BLaER1 treated with 17β-estradiol and CSF1 and Interleukin-3, amounts not matched to agents 10 nM and 100 nM (cell line): ENCODE measurements around the gene ANKRD35.
"Not testable (repeated sequence)": the region's sequence is repeated elsewhere in the genome, so short reads cannot be mapped to it uniquely, and the experiment has no call there.

ENCODE experiments used
- H3K27ac ChIP-seq, 11 experiments: shearing (Covaris generic); formaldehyde crosslinking; 2 replicates each; pipeline ENCODE4 v1.8.1; 2022
- H3K27me3 ChIP-seq, 11 experiments: shearing (Covaris generic); formaldehyde crosslinking; 2 replicates each; pipeline ENCODE4 v1.8.1; 2022
- H3K36me3 ChIP-seq, 11 experiments: shearing (Covaris generic); formaldehyde crosslinking; 2 replicates each; pipeline ENCODE4 v1.8.1; 2022
- H3K4me1 ChIP-seq, 10 experiments: shearing (Covaris generic); formaldehyde crosslinking; 2 replicates each; pipeline ENCODE4 v1.8.1; 2022
- H3K4me2 ChIP-seq, 11 experiments: shearing (Covaris generic); formaldehyde crosslinking; 2 replicates each; pipeline ENCODE4 v1.8.1; 2022
- H3K4me3 ChIP-seq, 10 experiments: shearing (Covaris generic); formaldehyde crosslinking; 2 replicates each; pipeline ENCODE4 v1.8.1; 2022
- H3K9ac ChIP-seq, 11 experiments: shearing (Covaris generic); formaldehyde crosslinking; 2 replicates each; pipeline ENCODE4 v1.8.1; 2022
- H3K9me3 ChIP-seq, 11 experiments: shearing (Covaris generic); formaldehyde crosslinking; replicated peaks in 1 of 11; 2 replicates each; pipeline ENCODE4 v1.8.1; 2022
- H4K20me1 ChIP-seq, 11 experiments: shearing (Covaris generic); formaldehyde crosslinking; 2 replicates each; pipeline ENCODE4 v1.8.1; 2022
- Cebpa-rat ChIP-seq, 11 experiments: shearing (Covaris generic); IDR thresholded peaks; 2 replicates each; pipeline ENCODE4 v1.8.1; 2022

ANKRD35 gene

GRCh38 chr1:145855426-145855948 lies 30.2 kb downstream of the ANKRD35 start:
- Histone ChIP-seq H4K20me1 (peaks cover 0 to 6% (median 0%) of the 10 kb centered on the region in 11 experiments; a peak in 2 of 22 replicates), H3K27ac (no peak overlapping the region), H3K4me2 (no peak overlapping the region), H3K27me3 (no peaks in the 10 kb centered on the region), H3K9ac (no peak overlapping the region), H3K9me3 (no peaks in the 10 kb centered on the region), H3K4me1 (peaks cover 9 to 23% (median 21%) of the 10 kb centered on the region in 10 experiments), H3K4me3 (no peak overlapping the region), H3K36me3 (peaks cover 59 to 68% (median 63%) of the 10 kb centered on the region in 11 experiments)
- TF ChIP-seq Cebpa-rat (IDR thresholded peaks at IDR 0.05) = no peak

GRCh38 chr1:145849356-145850160 lies 36.1 kb downstream of the ANKRD35 start:
- peaks cover 0 to 16% (median 4%) of the 10 kb centered on the region in 11 experiments; a peak in 8 of 22 replicates for H4K20me1 ChIP-seq
- no peak overlapping the region for H3K27ac ChIP-seq
- peaks cover 62 to 75% (median 71%) of the 10 kb centered on the region in 11 experiments for H3K36me3 ChIP-seq

GRCh38 chr1:145847827-145848226 lies 37.8 kb downstream of the ANKRD35 start:
- TF ChIP-seq Cebpa-rat (IDR thresholded peaks at IDR 0.05) = no peak
- no peak overlapping the region for H3K27ac ChIP-seq
- no peak overlapping the region for H3K4me2 ChIP-seq
- peaks cover 56 to 70% (median 63%) of the 10 kb centered on the region in 11 experiments for H3K36me3 ChIP-seq
- H3K4me3 ChIP-seq = no peak overlapping the region
- peaks cover 0 to 21% (median 8%) of the 10 kb centered on the region in 11 experiments; a peak in 8 of 22 replicates for H4K20me1 ChIP-seq
- H3K9ac ChIP-seq = no peak overlapping the region
- no peaks in the 10 kb centered on the region for H3K9me3 ChIP-seq
- H3K27me3 ChIP-seq = no peaks in the 10 kb centered on the region
- H3K4me1 ChIP-seq = peaks cover 19 to 36% (median 25%) of the 10 kb centered on the region in 10 experiments

More at GRCh38 chr1:145849356-145850160, 36.1 kb downstream of the ANKRD35 start:
- no peaks in the 10 kb centered on the region for H3K9me3 ChIP-seq
- TF ChIP-seq Cebpa-rat (IDR thresholded peaks at IDR 0.05) = no peak
- H3K4me2 ChIP-seq = no peak overlapping the region
- no peaks in the 10 kb centered on the region for H3K27me3 ChIP-seq
- no peak overlapping the region for H3K4me3 ChIP-seq
- H3K4me1 ChIP-seq = peaks cover 13 to 21% (median 19%) of the 10 kb centered on the region in 10 experiments
- H3K9ac ChIP-seq = no peak overlapping the region

DNA sequence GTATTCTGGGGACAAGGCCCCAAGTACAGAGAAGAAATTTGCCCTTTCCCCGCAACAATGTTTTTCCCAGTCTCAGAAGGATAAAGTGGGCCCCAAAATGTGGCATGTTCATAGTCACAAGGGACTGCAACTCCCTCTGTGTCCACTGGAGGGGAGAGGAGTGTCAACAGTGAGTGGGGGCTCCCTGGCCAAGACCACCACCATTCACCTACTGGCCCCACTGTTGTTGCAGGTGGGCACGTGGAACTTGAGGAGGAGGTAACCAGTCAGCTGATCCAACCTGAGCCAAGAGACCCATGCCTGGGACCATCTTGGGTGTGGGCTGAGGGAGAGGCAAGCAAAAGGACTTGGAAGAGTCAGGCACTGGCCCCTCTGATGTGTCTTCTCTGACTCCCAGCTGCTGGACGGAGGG lies 39.5 kb downstream of the ANKRD35 start:
- Histone ChIP-seq H3K9me3 (no peaks in the 10 kb centered on the region), H3K9ac (peak overlapping the region; percentile 65 to 85 (median 80)), H3K4me3 (peak overlapping the region; percentile 59 to 75 (median 63)), H3K36me3 (peaks cover 56 to 71% (median 64%) of the 10 kb centered on the region in 11 experiments), H3K4me1 (peaks cover 19 to 36% (median 25%) of the 10 kb centered on the region in 10 experiments), H4K20me1 (peaks cover 0 to 24% (median 8%) of the 10 kb centered on the region in 11 experiments; a peak in 9 of 22 replicates), H3K4me2 (peak overlapping the region; percentile 87 to 100 (median 96)), H3K27me3 (no peaks in the 10 kb centered on the region), H3K27ac (peak overlapping the region in 10 of 11 experiments; percentile 61 to 82 (median 72); a peak in 20 of 22 replicates)
- no peak for TF ChIP-seq Cebpa-rat (IDR thresholded peaks at IDR 0.05)

- Histone ChIP-seq H3K4me1 (peaks cover 19 to 36% (median 25%) of the 10 kb centered on the region in 10 experiments), H3K27ac (peak within 1 kb of the TSS; percentile 47 to 82 (median 72); a peak in 21 of 22 replicates), H4K20me1 (peaks cover 0 to 25% (median 8%) of the 10 kb centered on the region in 11 experiments; a peak in 9 of 22 replicates), H3K36me3 (peaks cover 56 to 71% (median 64%) of the 10 kb centered on the region in 11 experiments), H3K9ac (peak within 1 kb of the TSS; percentile 65 to 85 (median 80)), H3K27me3 (no peaks in the 10 kb centered on the region), H3K4me2 (peak within 1 kb of the TSS; percentile 87 to 100 (median 96)), H3K4me3 (peak within 1 kb of the TSS; percentile 59 to 75 (median 63)), H3K9me3 (no peaks in the 10 kb centered on the region)
- TF ChIP-seq Cebpa-rat (IDR thresholded peaks at IDR 0.05) = no peak
Observed at GRCh38 chr1:145845514-145846161, 40.0 kb downstream of the ANKRD35 start, which contains the start of gene NUDT17. Gene NUDT17 (plus strand): TSS chr1:145845630. CDS start chr1:145845641, 11 bp downstream.

DNA sequence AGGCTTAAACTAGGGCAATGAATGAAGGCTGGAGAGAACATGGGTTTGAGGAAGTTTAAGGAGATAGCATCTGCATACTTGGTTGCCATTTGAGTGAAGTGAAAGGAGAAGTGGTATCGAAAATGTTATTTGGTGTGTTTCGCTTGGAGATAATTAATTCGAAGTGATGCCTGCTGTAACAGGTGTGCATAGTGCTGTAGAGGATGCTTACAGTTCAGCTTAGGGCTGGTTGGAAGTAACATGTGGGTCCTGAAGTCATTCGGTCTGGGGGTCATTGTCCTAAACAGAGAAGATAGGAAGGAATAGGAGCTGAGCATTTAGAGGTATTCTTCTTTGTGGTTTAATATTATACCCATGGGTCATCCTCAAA lies 40.5 kb downstream of the ANKRD35 start:
- no peaks in the 10 kb centered on the region for H3K27me3 ChIP-seq
- H3K4me3 ChIP-seq = peak overlapping the region; percentile 59 to 75 (median 63)
- peaks cover 56 to 71% (median 64%) of the 10 kb centered on the region in 11 experiments for H3K36me3 ChIP-seq
- H3K4me1 ChIP-seq = peaks cover 19 to 36% (median 25%) of the 10 kb centered on the region in 10 experiments
- H3K9ac ChIP-seq = peak overlapping the region; percentile 65 to 85 (median 80)
- H3K4me2 ChIP-seq = peak overlapping the region; percentile 87 to 100 (median 96)
- H3K27ac ChIP-seq = peak overlapping the region in 10 of 11 experiments; percentile 47 to 82 (median 70); a peak in 17 of 22 replicates
- H3K9me3 ChIP-seq = no peaks in the 10 kb centered on the region
- TF ChIP-seq Cebpa-rat (IDR thresholded peaks at IDR 0.05) = no peak
- H4K20me1 ChIP-seq = peaks cover 0 to 25% (median 8%) of the 10 kb centered on the region in 11 experiments; a peak in 9 of 22 replicates

DNA sequence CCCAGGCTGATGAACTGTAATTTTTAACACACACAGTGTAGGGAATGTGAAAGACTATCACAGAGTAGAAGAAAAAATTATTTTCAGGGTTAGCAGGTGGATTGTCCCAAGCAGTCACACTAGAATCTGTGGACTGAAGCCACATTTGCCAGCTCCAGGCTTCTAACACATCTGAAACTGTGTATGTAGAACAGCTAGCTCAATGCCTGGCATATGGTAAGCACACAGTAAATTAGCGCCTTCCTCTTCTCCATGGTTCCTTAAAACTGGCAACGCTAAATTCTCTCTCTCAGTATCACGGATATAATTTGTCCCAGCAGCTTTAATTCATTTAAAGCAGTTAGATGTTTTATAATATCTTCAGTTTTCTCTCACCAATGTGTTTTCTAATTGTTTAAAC lies 42.6 kb downstream of the ANKRD35 start:
- H3K4me1 ChIP-seq = peaks cover 19 to 36% (median 25%) of the 10 kb centered on the region in 10 experiments
- H4K20me1 ChIP-seq = peaks cover 0 to 31% (median 8%) of the 10 kb centered on the region in 11 experiments; a peak in 8 of 22 replicates
- no peak for TF ChIP-seq Cebpa-rat (IDR thresholded peaks at IDR 0.05)
- no peak overlapping the region for H3K4me3 ChIP-seq
- no peaks in the 10 kb centered on the region for H3K27me3 ChIP-seq
- no peak overlapping the region for H3K27ac ChIP-seq
- no peak overlapping the region for H3K9ac ChIP-seq
- no peaks in the 10 kb centered on the region for H3K9me3 ChIP-seq
- peaks cover 57 to 71% (median 64%) of the 10 kb centered on the region in 11 experiments for H3K36me3 ChIP-seq
- 0 out of 22 replicates have a peak overlapping the region, but pooled peaks of 1 of the 11 experiments have one; percentile 99 for H3K4me2 ChIP-seq

GRCh38 chr1:145837656-145838055 lies 48.0 kb downstream of the ANKRD35 start:
- Histone ChIP-seq H3K9ac (no peak overlapping the region), H3K9me3 (no peaks in the 10 kb centered on the region), H4K20me1 (peaks cover 0 to 35% (median 5%) of the 10 kb centered on the region in 11 experiments; a peak in 9 of 22 replicates), H3K27me3 (no peaks in the 10 kb centered on the region), H3K36me3 (peaks cover 99 to 100% (median 100%) of the 10 kb centered on the region in 11 experiments), H3K4me2 (no peak overlapping the region), H3K4me3 (no peak overlapping the region), H3K4me1 (no peaks in the 10 kb centered on the region), H3K27ac (no peak overlapping the region)
- TF ChIP-seq Cebpa-rat (IDR thresholded peaks at IDR 0.05) = no peak

GRCh38 chr1:145830810-145831209 lies 54.9 kb downstream of the ANKRD35 start:
- H3K4me1 ChIP-seq = peaks cover 2 to 24% (median 10%) of the 10 kb centered on the region in 10 experiments
- H3K27me3 ChIP-seq, H3K9me3 ChIP-seq, H3K4me2 ChIP-seq, H3K9ac ChIP-seq, H3K4me3 ChIP-seq, H3K27ac ChIP-seq: not testable (repeated sequence)
- H4K20me1 ChIP-seq = peaks cover 0 to 43% (median 18%) of the 10 kb centered on the region in 11 experiments; a peak in 13 of 22 replicates
- peaks cover 99 to 100% (median 100%) of the 10 kb centered on the region in 11 experiments for H3K36me3 ChIP-seq
